Thyroid gland (tissue), 4 donors: ENCODE results near the gene ZBTB17.

ENCODE experiments used
- CTCF ChIP-seq, 6 experiments: fragments of 200-600 bp in 3 of 6; fragments of 450-650 bp in 3 of 6; sonication (generic) in 3 of 6; IDR thresholded peaks; one replicate each; pipeline ENCODE4 v1.5.1; 2016 to 2019; ENCODE audit warnings: antibody characterized with exemption in 6 of 6, mild to moderate bottlenecking in 2 of 6, inconsistent platforms in 1 of 6, moderate library complexity in 1 of 6
- POLR2A ChIP-seq, 2 donors: fragments of 450-650 bp; IDR thresholded peaks; one replicate each; pipeline ENCODE4 v1.6.1; 2017; ENCODE audit warnings: antibody characterized with exemption in 2 of 2, mild to moderate bottlenecking in 2 of 2, moderate library complexity in 1 of 2

GRCh38 chr1:15998929-15999328 is 23.0 kb upstream of the ZBTB17 start:
- TF ChIP-seq CTCF (IDR thresholded peaks at IDR 0.05) (no peak), POLR2A (IDR thresholded peaks at IDR 0.05) (no peak)
